ENCODE results near the gene GIMAP5.

GIMAP5 gene

GRCh38 chr7:150755473-150756099 is 18.4 kb downstream of the GIMAP5 start:
- Histone ChIP-seq H3K4me2 (ENCODE audit: low read length) (no peak overlapping the region), H3F3A (ENCODE audit: control insufficient read depth, insufficient read depth) (no peaks in the 10 kb centered on the region), H3K4me3 (ENCODE audit: low read length) (no peak overlapping the region), H3K9me2 (replicated peaks; ENCODE audit: control insufficient read depth, low read length) (no peaks in the 10 kb centered on the region), H3K27me3 (ENCODE audit: control insufficient read depth, low read length) (no peaks in the 10 kb centered on the region; the same call in 1 of the 2 replicates), H3K27ac (ENCODE audit: low read depth, low read length) (no peak overlapping the region), H3K4me1 (ENCODE audit: control insufficient read depth, low read length) (no peaks in the 10 kb centered on the region), H4K20me1 (ENCODE audit: control insufficient read depth, insufficient read depth, low read depth, low read length) (no peaks in the 10 kb centered on the region), H3K9me3 (ENCODE audit: control insufficient read depth, insufficient read depth, low read length) (no peaks in the 10 kb centered on the region), H3K79me2 (ENCODE audit: control insufficient read depth, low read length) (no peaks in the 10 kb centered on the region), H3K36me3 (ENCODE audit: control insufficient read depth, low read length) (no peaks in the 10 kb centered on the region)
- no peak for TF ChIP-seq CTCF (IDR thresholded peaks at IDR 0.05; ENCODE audit: low read depth, low read length, poor library complexity, severe bottlenecking)
- no peak for TF ChIP-seq EZH2phosphoT487 (IDR thresholded peaks at IDR 0.05; ENCODE audit: borderline replicate concordance, low read length)

GRCh38 chr7:150756166-150756565 is 18.9 kb downstream of the GIMAP5 start:
- H3K4me1 ChIP-seq (ENCODE audit: control insufficient read depth, low read length) = no peaks in the 10 kb centered on the region
- H3F3A ChIP-seq (ENCODE audit: control insufficient read depth, insufficient read depth) = no peaks in the 10 kb centered on the region
- H3K36me3 ChIP-seq (ENCODE audit: control insufficient read depth, low read length) = no peaks in the 10 kb centered on the region
- H3K79me2 ChIP-seq (ENCODE audit: control insufficient read depth, low read length) = no peaks in the 10 kb centered on the region
- no peaks in the 10 kb centered on the region; the same call in 1 of the 2 replicates for H3K27me3 ChIP-seq (ENCODE audit: control insufficient read depth, low read length)
- no peak overlapping the region for H3K4me3 ChIP-seq (ENCODE audit: low read length)
- H4K20me1 ChIP-seq (ENCODE audit: control insufficient read depth, insufficient read depth, low read depth, low read length) = no peaks in the 10 kb centered on the region
- TF ChIP-seq EZH2phosphoT487 (IDR thresholded peaks at IDR 0.05; ENCODE audit: borderline replicate concordance, low read length) (no peak), CTCF (IDR thresholded peaks at IDR 0.05; ENCODE audit: low read depth, low read length, poor library complexity, severe bottlenecking) (no peak)
- no peak overlapping the region for H3K27ac ChIP-seq (ENCODE audit: low read depth, low read length)
- H3K4me2 ChIP-seq (ENCODE audit: low read length) = no peak overlapping the region
- no peaks in the 10 kb centered on the region for H3K9me3 ChIP-seq (ENCODE audit: control insufficient read depth, insufficient read depth, low read length)
- H3K9me2 ChIP-seq (replicated peaks; ENCODE audit: control insufficient read depth, low read length) = no peaks in the 10 kb centered on the region

- Histone ChIP-seq H3K9me3 (ENCODE audit: control insufficient read depth, insufficient read depth, low read length) (no peaks in the 10 kb centered on the region), H3K36me3 (ENCODE audit: control insufficient read depth, low read length) (no peaks in the 10 kb centered on the region), H3K4me2 (ENCODE audit: low read length) (no peak overlapping the region), H3K79me2 (ENCODE audit: control insufficient read depth, low read length) (no peaks in the 10 kb centered on the region), H3K9me2 (replicated peaks; ENCODE audit: control insufficient read depth, low read length) (no peaks in the 10 kb centered on the region), H3K27ac (ENCODE audit: low read depth, low read length) (no peak overlapping the region), H3K4me1 (ENCODE audit: control insufficient read depth, low read length) (no peaks in the 10 kb centered on the region), H4K20me1 (ENCODE audit: control insufficient read depth, insufficient read depth, low read depth, low read length) (no peaks in the 10 kb centered on the region), H3K4me3 (ENCODE audit: low read length) (no peak overlapping the region), H3K27me3 (ENCODE audit: control insufficient read depth, low read length) (no peaks in the 10 kb centered on the region; the same call in 1 of the 2 replicates), H3F3A (ENCODE audit: control insufficient read depth, insufficient read depth) (no peaks in the 10 kb centered on the region)
- TF ChIP-seq EZH2phosphoT487 (IDR thresholded peaks at IDR 0.05; ENCODE audit: borderline replicate concordance, low read length) = no peak
These were observed 19.6 kb downstream of the GIMAP5 start for GRCh38 chr7:150756858-150757257.

GRCh38 chr7:150759479-150759878 is 22.3 kb downstream of the GIMAP5 start:
- Histone ChIP-seq H3K4me2 (ENCODE audit: low read length) (no peak overlapping the region), H3K9me2 (replicated peaks; ENCODE audit: control insufficient read depth, low read length) (no peaks in the 10 kb centered on the region), H3K27me3 (ENCODE audit: control insufficient read depth, low read length) (no peaks in the 10 kb centered on the region), H3F3A (ENCODE audit: control insufficient read depth, insufficient read depth) (no peaks in the 10 kb centered on the region), H3K9me3 (ENCODE audit: control insufficient read depth, insufficient read depth, low read length) (no peaks in the 10 kb centered on the region), H3K4me3 (ENCODE audit: low read length) (no peak overlapping the region), H3K36me3 (ENCODE audit: control insufficient read depth, low read length) (no peaks in the 10 kb centered on the region), H3K27ac (ENCODE audit: low read depth, low read length) (no peak overlapping the region), H3K4me1 (ENCODE audit: control insufficient read depth, low read length) (no peaks in the 10 kb centered on the region), H3K79me2 (ENCODE audit: control insufficient read depth, low read length) (no peaks in the 10 kb centered on the region), H4K20me1 (ENCODE audit: control insufficient read depth, insufficient read depth, low read depth, low read length) (no peaks in the 10 kb centered on the region)
- TF ChIP-seq CTCF (IDR thresholded peaks at IDR 0.05; ENCODE audit: low read depth, low read length, poor library complexity, severe bottlenecking) = no peak
- TF ChIP-seq EZH2phosphoT487 (IDR thresholded peaks at IDR 0.05; ENCODE audit: borderline replicate concordance, low read length) = no peak
